ENCODE results near the gene AKAP7.
A peak's percentile ranks its signal among the peaks of the same experiment; 100 is the strongest.

Gene AKAP7

GRCh38 chr6:131205481-131206244, 70.4 kb downstream of the AKAP7 start:
- DNase-seq: no peak

GRCh38 chr6:131206463-131207251, 71.4 kb downstream of the AKAP7 start:
- DNase-seq: no peak

- DNase-seq: no peak
Measured at GRCh38 chr6:131208787-131209186, 73.5 kb downstream of the AKAP7 start.

- no peak for DNase-seq
Measured at GRCh38 chr6:131210469-131210868, 75.2 kb downstream of the AKAP7 start.

- no peak for DNase-seq
Measured at GRCh38 chr6:131212024-131212423, 76.8 kb downstream of the AKAP7 start.

- no peak for DNase-seq
Measured at GRCh38 chr6:131212913-131213312, 77.6 kb downstream of the AKAP7 start.

GRCh38 chr6:131213501-131213990, 78.3 kb downstream of the AKAP7 start:
- DNase-seq: no peak

GRCh38 chr6:131215219-131215618, 80.0 kb downstream of the AKAP7 start:
- DNase-seq: no peak

GRCh38 chr6:131216246-131216645, 81.0 kb downstream of the AKAP7 start:
- DNase-seq: no peak

- no peak for DNase-seq
Measured at GRCh38 chr6:131222773-131223172, 87.5 kb downstream of the AKAP7 start.

- DNase-seq: no peak
Measured at GRCh38 chr6:131223416-131223815, 88.1 kb downstream of the AKAP7 start.

GRCh38 chr6:131225127-131225526, 89.9 kb downstream of the AKAP7 start:
- DNase-seq: no peak

GRCh38 chr6:131225959-131226358, 90.7 kb downstream of the AKAP7 start:
- DNase-seq: no peak

- no peak for DNase-seq
Measured at GRCh38 chr6:131226459-131227157, 91.3 kb downstream of the AKAP7 start.

GRCh38 chr6:131227158-131227543, 91.9 kb downstream of the AKAP7 start:
- DNase-seq: no peak

- DNase-seq: no peak
Measured at GRCh38 chr6:131231103-131231502, 95.8 kb downstream of the AKAP7 start.

- DNase-seq: no peak
Measured at GRCh38 chr6:131231891-131232290, 96.6 kb downstream of the AKAP7 start.

GRCh38 chr6:131244942-131245341, 109.7 kb downstream of the AKAP7 start:
- peak in 1 of 5 donors; percentile 11 for DNase-seq

- DNase-seq: peak in 1 of 5 donors; percentile 3
Measured at GRCh38 chr6:131250122-131250521, 114.9 kb downstream of the AKAP7 start.

GRCh38 chr6:131250936-131251335, 115.7 kb downstream of the AKAP7 start:
- no peak for DNase-seq

- no peak for DNase-seq
Measured at GRCh38 chr6:131251590-131252199, 116.4 kb downstream of the AKAP7 start.

GRCh38 chr6:131255434-131255833, 120.2 kb downstream of the AKAP7 start:
- no peak for DNase-seq

GRCh38 chr6:131255911-131256310, 120.6 kb downstream of the AKAP7 start:
- no peak for DNase-seq

Data from T-helper 1 cell (primary cell).